Measurements from ENCODE around the gene STAG3. TPM values are rescaled to one million over a fixed set of nuclear protein-coding genes. Genes with fewer than 3 reads are reported as not detected.
"Not testable (repeated sequence)": the region's sequence is repeated elsewhere in the genome, so short reads cannot be mapped to it uniquely, and the experiment has no call there.

Gene STAG3
- total and polyA plus RNA-seq, 2 of the 4 experiments (the other 2 are of a cell fraction), result 0.36 to 0.65 TPM

GRCh38 chr7:100246121-100246864, 68.6 kb downstream of the STAG3 start:
- H3K9me3 ChIP-seq (ENCODE audit: control insufficient read depth, insufficient read depth, low read length); H3K79me1 ChIP-seq (ENCODE audit: low read depth in 1 of 2, low read length in 2 of 2); H2BK15ac ChIP-seq (ENCODE audit: low read depth, low read length); H2BK20ac ChIP-seq (ENCODE audit: low read depth, low read length); H3K4me1 ChIP-seq (ENCODE audit: control insufficient read depth, insufficient read depth, low read length); H3K23ac ChIP-seq (ENCODE audit: low read depth, low read length); POLR2A ChIA-PET (ENCODE audit: unreplicated experiment); H3K27ac ChIP-seq (ENCODE audit: insufficient read depth, low read length); BruUV-seq (replicated peaks); dilution Hi-C loops (cut with HindIII; ENCODE audit: low sequenced_read_pairs, unreplicated experiment); H2AK9ac ChIP-seq (replicated peaks; ENCODE audit: low read depth, low read length, poor library complexity); in situ Hi-C loops (cut with MboI; ENCODE audit: low sequenced_read_pairs); H4K91ac ChIP-seq (ENCODE audit: insufficient read depth, low read depth, low read length); intact Hi-C loops (cut with micrococcal nuclease); H3K18ac ChIP-seq (ENCODE audit: low read depth, low read length); H2BK120ac ChIP-seq (ENCODE audit: low read depth, low read length); H3K9ac ChIP-seq (ENCODE audit: low read depth, low read length); H3K56ac ChIP-seq (ENCODE audit: extremely low read depth, insufficient read depth, low read length); H4K5ac ChIP-seq (ENCODE audit: low read depth, low read length); H2AFZ ChIP-seq (replicated peaks; ENCODE audit: low read length, poor library complexity); H2BK5ac ChIP-seq (ENCODE audit: low read depth, low read length, poor library complexity, severe bottlenecking); H3K4ac ChIP-seq (ENCODE audit: low read depth, low read length); H3K4me3 ChIP-seq (ENCODE audit: insufficient read depth, low read depth, low read length); H3K27me3 ChIP-seq (ENCODE audit: control insufficient read depth, insufficient read depth, low read length); H3K9me1 ChIP-seq (ENCODE audit: insufficient read depth, low read length); H3K36me3 ChIP-seq (ENCODE audit: control insufficient read depth, insufficient read depth, low read length); H3K4me2 ChIP-seq (ENCODE audit: low read depth, low read length); H4K8ac ChIP-seq (ENCODE audit: low read depth in 2 of 2, low read length in 2 of 2): not testable (repeated sequence)
- ATAC-seq (ENCODE audit: low read depth) (peak; percentile 28), DNase-seq (peak; percentile 11)
- 90% methylated on average over 4 of the region's 15 CpGs; no CpG with 5 or more reads in 1 of the 2 experiments for WGBS, 2 experiments (ENCODE audit: extremely low coverage in 2 of 2, insufficient read length in 1 of 2)
- Histone ChIP-seq H4K20me1 (ENCODE audit: insufficient read depth, low read length) (peaks cover 18% of the 10 kb centered on the region), H3K14ac (replicated peaks; ENCODE audit: low read depth, low read length) (peak overlapping the region; percentile 22; the same call in 1 of the 2 replicates), H2AK5ac (ENCODE audit: low read depth, low read length) (peak overlapping the region; percentile 33; the same call in 1 of the 2 replicates)
- CTCF ChIA-PET, result interaction anchor here (1.2 kb wide), 1 partner anchor 9 kb away, joined by 5 read pairs; no protein-coding TSS in a partner anchor

DNA sequence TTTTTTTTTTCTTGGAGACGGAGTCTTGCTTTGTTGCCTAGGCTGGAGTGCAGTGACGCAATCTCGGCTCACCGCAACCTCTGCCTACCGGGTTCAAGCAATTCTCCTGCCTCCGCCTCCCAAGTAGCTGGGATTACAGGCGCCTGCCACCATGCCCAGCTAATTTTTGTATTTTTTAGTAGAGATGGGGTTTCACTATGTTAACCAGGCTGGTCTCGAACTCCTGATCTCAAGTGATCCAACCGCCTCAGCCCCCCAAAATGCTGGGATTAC, 69.1 kb downstream of the STAG3 start:
- H3K56ac ChIP-seq (ENCODE audit: extremely low read depth, insufficient read depth, low read length); H3K4me1 ChIP-seq (ENCODE audit: control insufficient read depth, insufficient read depth, low read length); H4K5ac ChIP-seq (ENCODE audit: low read depth, low read length); in situ Hi-C loops (cut with MboI; ENCODE audit: low sequenced_read_pairs); H3K27ac ChIP-seq (ENCODE audit: insufficient read depth, low read length); H3K4ac ChIP-seq (ENCODE audit: low read depth, low read length); dilution Hi-C loops (cut with HindIII; ENCODE audit: low sequenced_read_pairs, unreplicated experiment); H2AK9ac ChIP-seq (replicated peaks; ENCODE audit: low read depth, low read length, poor library complexity); H3K23ac ChIP-seq (ENCODE audit: low read depth, low read length); H2BK15ac ChIP-seq (ENCODE audit: low read depth, low read length); H3K79me1 ChIP-seq (ENCODE audit: low read depth in 1 of 2, low read length in 2 of 2); H3K4me3 ChIP-seq (ENCODE audit: insufficient read depth, low read depth, low read length); H2AFZ ChIP-seq (replicated peaks; ENCODE audit: low read length, poor library complexity); BruUV-seq (replicated peaks); H3K27me3 ChIP-seq (ENCODE audit: control insufficient read depth, insufficient read depth, low read length); H3K14ac ChIP-seq (replicated peaks; ENCODE audit: low read depth, low read length); H2BK5ac ChIP-seq (ENCODE audit: low read depth, low read length, poor library complexity, severe bottlenecking); H4K91ac ChIP-seq (ENCODE audit: insufficient read depth, low read depth, low read length); CTCF ChIA-PET; H3K9ac ChIP-seq (ENCODE audit: low read depth, low read length); POLR2A ChIA-PET (ENCODE audit: unreplicated experiment); H3K9me3 ChIP-seq (ENCODE audit: control insufficient read depth, insufficient read depth, low read length); H2AK5ac ChIP-seq (ENCODE audit: low read depth, low read length); H4K8ac ChIP-seq (ENCODE audit: low read depth in 2 of 2, low read length in 2 of 2); H3K4me2 ChIP-seq (ENCODE audit: low read depth, low read length); DNase-seq; H2BK20ac ChIP-seq (ENCODE audit: low read depth, low read length); H3K9me1 ChIP-seq (ENCODE audit: insufficient read depth, low read length); ATAC-seq (ENCODE audit: low read depth); intact Hi-C loops (cut with micrococcal nuclease); H3K36me3 ChIP-seq (ENCODE audit: control insufficient read depth, insufficient read depth, low read length); H2BK120ac ChIP-seq (ENCODE audit: low read depth, low read length); H3K18ac ChIP-seq (ENCODE audit: low read depth, low read length): not testable (repeated sequence)
- no CpG with 5 or more reads among the region's 9 CpGs for WGBS, 2 experiments (ENCODE audit: extremely low coverage in 2 of 2, insufficient read length in 1 of 2)
- H4K20me1 ChIP-seq (ENCODE audit: insufficient read depth, low read length), result peaks cover 18% of the 10 kb centered on the region

All from IMR-90 (cell line).